ENCODE measurements around the gene LRRC63.
A peak's percentile ranks its signal among the peaks of the same experiment; 100 is the strongest.

LRRC63 gene

GRCh38 chr13:46313024-46313423 is 101.3 kb downstream of the LRRC63 start:
- no peak for DNase-seq (ENCODE audit: low spot score)

- no peak for DNase-seq (ENCODE audit: low spot score)
Observed at GRCh38 chr13:46313432-46314257, 101.9 kb downstream of the LRRC63 start.

GRCh38 chr13:46314587-46314986 is 102.9 kb downstream of the LRRC63 start:
- DNase-seq (ENCODE audit: low spot score) = no peak

GRCh38 chr13:46315036-46315435 is 103.3 kb downstream of the LRRC63 start:
- no peak for DNase-seq (ENCODE audit: low spot score)

GRCh38 chr13:46315491-46316075 is 103.9 kb downstream of the LRRC63 start:
- no peak for DNase-seq (ENCODE audit: low spot score)

GRCh38 chr13:46317120-46317519 is 105.4 kb downstream of the LRRC63 start:
- DNase-seq (ENCODE audit: low spot score) = no peak

- no peak for DNase-seq (ENCODE audit: low spot score)
Observed at GRCh38 chr13:46318986-46319385, 107.3 kb downstream of the LRRC63 start.

- DNase-seq (ENCODE audit: low spot score) = no peak
Observed at GRCh38 chr13:46320406-46320805, 108.7 kb downstream of the LRRC63 start.

GRCh38 chr13:46320821-46321220 is 109.1 kb downstream of the LRRC63 start:
- no peak for DNase-seq (ENCODE audit: low spot score)

GRCh38 chr13:46321494-46322225 is 109.9 kb downstream of the LRRC63 start:
- DNase-seq (ENCODE audit: low spot score) = peak; percentile 82

GRCh38 chr13:46324976-46325375 is 113.2 kb downstream of the LRRC63 start:
- DNase-seq (ENCODE audit: low spot score) = peak; percentile 40
